BJ (cell line): ENCODE data around the gene USP37. TPM values are rescaled to one million over a fixed set of nuclear protein-coding genes. Genes with fewer than 3 reads are reported as not detected.

Source experiments
- CTCF ChIA-PET: fragments of 350-600 bp; formaldehyde crosslinking; extraction: SDS; loops from one replicate; lab custom pipeline; 2021; ENCODE audit warnings: antibody characterized with exemption, inconsistent platforms; lab: Yijun Ruan, JAX
- POLR2A ChIA-PET: fragments of 300-600 bp; sonication (Branson Sonifier 250); formaldehyde crosslinking; extraction: SDS; loops from one replicate; lab custom pipeline; 2021; ENCODE audit warnings: antibody characterized with exemption; lab: Charles Lee
- DNase-seq: peaks from one replicate; pipeline ENCODE4 v3.0.0-alpha.2; 2011; ENCODE audit warnings: low read depth
- H3K27me3 ChIP-seq: 2 replicates; pipeline ENCODE4 v1.6.0; 2011; ENCODE audit warnings: low read length; ENCODE audit not compliant: control insufficient read depth, insufficient read depth
- H3K36me3 ChIP-seq: 2 replicates; pipeline ENCODE4 v1.5.1; 2011; ENCODE audit warnings: low read length; ENCODE audit not compliant: control insufficient read depth, insufficient read depth
- H3K4me3 ChIP-seq: 2 replicates; pipeline ENCODE4 v1.5.1; 2011; ENCODE audit warnings: low read depth, mild to moderate bottlenecking, control low read depth, low read length
- polyA plus RNA-seq: library from polyadenylated mRNA; depleted of rRNA; stranded (reverse); fragments of >200 nt; gene quantifications from 2 replicates; pipeline ENCODE4 v1.2.3, GENCODE V29; 2011
- TF ChIP-seq, protein P1 (sequence below): IDR thresholded peaks from 2 replicates; pipeline ENCODE4 v1.5.1; 2011; ENCODE audit warnings: low read depth, mild to moderate bottlenecking, control low read depth, inconsistent platforms, low read length, moderate library complexity; ENCODE audit not compliant: insufficient read depth

Gene USP37
- polyA plus RNA-seq, 1 experiment = 1.9 TPM

DNA sequence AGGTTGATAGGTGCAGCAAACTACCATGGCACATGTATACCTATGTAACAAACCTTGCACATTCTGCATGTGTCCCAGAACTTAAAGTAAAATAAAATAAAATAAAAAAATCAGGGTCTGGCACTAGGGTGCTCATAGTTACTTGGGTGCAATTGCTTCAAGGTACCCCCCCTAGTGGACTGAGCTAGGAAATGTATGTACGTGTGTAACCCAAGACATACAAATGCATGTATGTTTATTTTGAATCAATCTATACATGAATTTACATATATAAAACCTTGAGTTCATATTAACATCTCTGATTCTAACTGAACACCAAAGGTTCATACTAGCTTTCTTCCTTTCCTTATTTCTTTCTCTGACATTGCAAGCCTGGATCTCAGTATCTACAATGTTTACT is 51.5 kb downstream of the USP37 start:
- CTCF ChIA-PET = interaction anchor here (1.2 kb wide), 1 partner anchor 46 kb away, joined by 3 read pairs; no protein-coding TSS in a partner anchor
- H3K4me3 ChIP-seq = no peak overlapping the region
- H3K27me3 ChIP-seq = no peaks in the 10 kb centered on the region
- no peak for DNase-seq
- TF ChIP-seq, protein P1, sequence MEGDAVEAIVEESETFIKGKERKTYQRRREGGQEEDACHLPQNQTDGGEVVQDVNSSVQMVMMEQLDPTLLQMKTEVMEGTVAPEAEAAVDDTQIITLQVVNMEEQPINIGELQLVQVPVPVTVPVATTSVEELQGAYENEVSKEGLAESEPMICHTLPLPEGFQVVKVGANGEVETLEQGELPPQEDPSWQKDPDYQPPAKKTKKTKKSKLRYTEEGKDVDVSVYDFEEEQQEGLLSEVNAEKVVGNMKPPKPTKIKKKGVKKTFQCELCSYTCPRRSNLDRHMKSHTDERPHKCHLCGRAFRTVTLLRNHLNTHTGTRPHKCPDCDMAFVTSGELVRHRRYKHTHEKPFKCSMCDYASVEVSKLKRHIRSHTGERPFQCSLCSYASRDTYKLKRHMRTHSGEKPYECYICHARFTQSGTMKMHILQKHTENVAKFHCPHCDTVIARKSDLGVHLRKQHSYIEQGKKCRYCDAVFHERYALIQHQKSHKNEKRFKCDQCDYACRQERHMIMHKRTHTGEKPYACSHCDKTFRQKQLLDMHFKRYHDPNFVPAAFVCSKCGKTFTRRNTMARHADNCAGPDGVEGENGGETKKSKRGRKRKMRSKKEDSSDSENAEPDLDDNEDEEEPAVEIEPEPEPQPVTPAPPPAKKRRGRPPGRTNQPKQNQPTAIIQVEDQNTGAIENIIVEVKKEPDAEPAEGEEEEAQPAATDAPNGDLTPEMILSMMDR = peak; percentile 40; the same call in 1 of the 2 replicates
- POLR2A ChIA-PET = no interaction called here
- H3K36me3 ChIP-seq = no peaks in the 10 kb centered on the region; the same call in 1 of the 2 replicates

DNA sequence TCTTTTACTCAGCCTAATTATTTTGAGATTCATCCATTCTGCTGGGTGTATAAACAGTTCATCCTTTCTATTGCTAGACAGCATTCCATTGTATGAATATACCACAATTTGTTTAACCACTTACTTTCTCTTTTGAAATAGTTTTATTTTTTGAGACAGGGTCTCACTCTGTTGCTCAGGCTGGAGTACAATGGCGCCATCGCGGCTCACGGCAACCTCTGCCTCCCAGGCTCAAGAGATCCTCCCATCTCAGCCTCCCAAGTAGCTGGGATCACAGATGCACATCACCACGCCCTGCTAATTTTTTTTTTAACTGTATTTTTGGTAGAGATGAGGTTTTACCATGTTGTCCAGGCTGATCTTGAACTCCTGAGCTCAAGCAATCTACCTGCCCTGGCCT is 54.5 kb downstream of the USP37 start:
- no peak for DNase-seq
- Histone ChIP-seq H3K27me3 (no peaks in the 10 kb centered on the region), H3K4me3 (no peak overlapping the region), H3K36me3 (no peaks in the 10 kb centered on the region)
- TF ChIP-seq, protein P1 = no peak
- CTCF ChIA-PET = no interaction called here
- POLR2A ChIA-PET = no interaction called here

DNA sequence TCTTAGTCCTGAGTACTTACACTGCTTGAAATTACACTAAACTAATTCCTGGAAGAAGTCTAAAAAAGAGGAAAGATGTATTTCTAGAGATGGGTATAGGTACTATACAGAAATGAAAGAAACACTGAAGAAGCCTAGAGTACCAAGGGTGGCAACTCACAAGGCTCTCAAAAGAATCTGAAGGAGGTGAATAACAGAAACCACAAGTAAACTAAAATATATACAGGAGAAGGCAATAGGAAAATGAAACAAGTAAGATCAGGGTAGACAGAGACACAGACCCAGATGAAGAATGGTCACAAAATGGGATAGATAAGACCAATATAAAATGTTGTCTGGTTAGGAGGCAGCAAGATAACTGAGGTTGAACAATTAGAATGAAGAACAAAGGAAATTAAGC is 59.9 kb downstream of the USP37 start:
- no peak overlapping the region for H3K4me3 ChIP-seq
- ChIA-PET POLR2A (no interaction called here), CTCF (no interaction called here)
- no peaks in the 10 kb centered on the region for H3K36me3 ChIP-seq
- TF ChIP-seq, protein P1 = no peak
- no peak for DNase-seq
- H3K27me3 ChIP-seq = no peaks in the 10 kb centered on the region

DNA sequence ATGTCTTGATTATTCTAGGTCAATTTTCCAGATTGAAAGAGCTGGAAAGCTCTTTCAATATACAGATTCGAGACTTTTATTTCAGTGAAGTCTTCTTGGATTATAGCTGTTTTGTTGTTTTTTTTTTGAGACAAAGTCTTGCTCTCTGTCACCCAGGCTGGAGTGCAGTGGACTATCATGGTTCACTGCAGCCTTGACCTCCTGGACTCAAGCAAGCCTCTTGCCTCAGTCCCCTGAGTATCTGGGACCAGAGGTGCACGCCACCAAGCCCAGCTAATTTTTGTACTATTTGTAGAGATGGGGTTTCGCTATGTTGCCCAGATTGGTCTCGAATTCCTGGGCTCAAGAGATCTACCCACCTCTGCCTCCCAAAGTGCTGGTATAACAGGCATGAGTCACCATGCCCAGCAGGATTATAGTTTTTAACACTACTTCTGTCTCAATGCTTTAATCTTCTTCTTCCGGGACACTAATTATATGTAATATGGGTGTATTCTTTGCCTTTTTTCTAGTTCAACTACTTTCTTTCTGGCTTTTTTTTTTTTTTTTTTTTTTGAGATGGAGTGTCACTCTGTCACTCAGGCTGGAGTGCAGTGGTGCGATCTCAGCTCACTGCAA is 62.3 kb downstream of the USP37 start:
- POLR2A ChIA-PET = no interaction called here
- no peaks in the 10 kb centered on the region for H3K36me3 ChIP-seq
- CTCF ChIA-PET = interaction anchor here (0.8 kb wide), 1 partner anchor 9 kb away, joined by 3 read pairs; no protein-coding TSS in a partner anchor
- H3K4me3 ChIP-seq = no peak overlapping the region
- TF ChIP-seq, protein P1 = no peak
- H3K27me3 ChIP-seq = no peaks in the 10 kb centered on the region
- DNase-seq = no peak

DNA sequence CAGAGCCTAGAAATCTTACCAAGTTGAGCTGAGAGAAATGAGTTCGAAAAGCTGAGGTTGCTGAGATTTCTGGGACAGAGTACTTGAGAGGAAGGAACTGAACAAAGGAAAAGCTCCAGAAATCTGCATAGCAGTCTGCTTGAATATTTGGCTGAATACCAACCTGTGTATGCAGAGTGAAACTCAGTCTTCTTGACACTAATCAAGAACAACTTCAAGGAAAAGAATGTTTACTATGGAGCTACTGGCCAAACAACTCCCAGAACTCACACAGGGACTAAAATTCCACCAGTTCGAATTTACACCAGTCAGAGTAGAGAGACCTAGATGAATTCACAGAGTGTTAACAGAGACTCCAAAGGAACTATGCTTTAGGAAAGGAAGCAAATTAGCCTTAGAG is 66.5 kb downstream of the USP37 start:
- Histone ChIP-seq H3K36me3 (no peaks in the 10 kb centered on the region; the same call in 1 of the 2 replicates), H3K4me3 (no peak overlapping the region), H3K27me3 (no peaks in the 10 kb centered on the region)
- no peak for DNase-seq
- TF ChIP-seq, protein P1 = no peak
- ChIA-PET CTCF (interaction anchor here (1.4 kb wide), 1 partner anchor 31 kb away, joined by 3 read pairs; no protein-coding TSS in a partner anchor), POLR2A (no interaction called here)
